ENCODE results near the gene PDE8B.
"Not testable (repeated sequence)": the region's sequence is repeated elsewhere in the genome, so short reads cannot be mapped to it uniquely, and the experiment has no call there.

Gene PDE8B

GRCh38 chr5:77359231-77359630 lies 148.8 kb downstream of the PDE8B start:
- no peak for DNase-seq (ENCODE audit: low read depth in 2 of 2)

GRCh38 chr5:77360381-77360780 lies 149.9 kb downstream of the PDE8B start:
- no peak for DNase-seq (ENCODE audit: low read depth in 2 of 2)

- DNase-seq (ENCODE audit: low read depth in 2 of 2), result no peak
Measured at GRCh38 chr5:77360973-77361372, 150.5 kb downstream of the PDE8B start.

- no peak for DNase-seq (ENCODE audit: low read depth in 2 of 2)
Measured at GRCh38 chr5:77366717-77367500, 156.4 kb downstream of the PDE8B start.

GRCh38 chr5:77367741-77368140 lies 157.3 kb downstream of the PDE8B start:
- no peak for DNase-seq (ENCODE audit: low read depth in 2 of 2)

- no peak for DNase-seq (ENCODE audit: low read depth in 2 of 2)
Measured at GRCh38 chr5:77368367-77368766, 157.9 kb downstream of the PDE8B start.

- DNase-seq (ENCODE audit: low read depth in 2 of 2), result no peak
Measured at GRCh38 chr5:77369566-77369965, 159.1 kb downstream of the PDE8B start.

GRCh38 chr5:77374686-77375085 lies 164.2 kb downstream of the PDE8B start:
- no peak for DNase-seq (ENCODE audit: low read depth in 2 of 2)

- no peak for DNase-seq (ENCODE audit: low read depth in 2 of 2)
Measured at GRCh38 chr5:77376609-77377300, 166.3 kb downstream of the PDE8B start.

- DNase-seq (ENCODE audit: low read depth in 2 of 2), result no peak
Measured at GRCh38 chr5:77379558-77380061, 169.1 kb downstream of the PDE8B start.

GRCh38 chr5:77380636-77381035 lies 170.2 kb downstream of the PDE8B start:
- no peak for DNase-seq (ENCODE audit: low read depth in 2 of 2)

GRCh38 chr5:77383336-77383735 lies 172.9 kb downstream of the PDE8B start:
- DNase-seq (ENCODE audit: low read depth in 2 of 2), result not testable (repeated sequence)

- not testable (repeated sequence) for DNase-seq (ENCODE audit: low read depth in 2 of 2)
Measured at GRCh38 chr5:77386340-77386739, 175.9 kb downstream of the PDE8B start.

GRCh38 chr5:77389746-77390145 lies 179.3 kb downstream of the PDE8B start:
- no peak for DNase-seq (ENCODE audit: low read depth in 2 of 2)

GRCh38 chr5:77390221-77390620 lies 179.7 kb downstream of the PDE8B start:
- DNase-seq (ENCODE audit: low read depth in 2 of 2), result no peak

- DNase-seq (ENCODE audit: low read depth in 2 of 2), result no peak
Measured at GRCh38 chr5:77390795-77391194, 180.3 kb downstream of the PDE8B start.

GRCh38 chr5:77391240-77391765 lies 180.8 kb downstream of the PDE8B start:
- no peak for DNase-seq (ENCODE audit: low read depth in 2 of 2)

GRCh38 chr5:77394064-77394715 lies 183.7 kb downstream of the PDE8B start:
- no peak for DNase-seq (ENCODE audit: low read depth in 2 of 2)

- DNase-seq (ENCODE audit: low read depth in 2 of 2), result no peak
Measured at GRCh38 chr5:77396017-77396416, 185.5 kb downstream of the PDE8B start.

GRCh38 chr5:77397686-77398292 lies 187.3 kb downstream of the PDE8B start:
- no peak for DNase-seq (ENCODE audit: low read depth in 2 of 2)

GRCh38 chr5:77398458-77398857 lies 188.0 kb downstream of the PDE8B start:
- DNase-seq (ENCODE audit: low read depth in 2 of 2), result no peak

- DNase-seq (ENCODE audit: low read depth in 2 of 2), result no peak
Measured at GRCh38 chr5:77398896-77399295, 188.4 kb downstream of the PDE8B start.

All from stimulated activated CD8-positive, alpha-beta memory T cell treated with anti-CD3 and anti-CD28 coated beads, Interleukin-2, amount 100 ng/mL, for 1 hour (primary cell).